ENCODE data around the gene NIM1K. TPM values are rescaled to one million over a fixed set of nuclear protein-coding genes. Genes with fewer than 3 reads are reported as not detected.

The NIM1K gene
- total and polyA plus RNA-seq, 2 donors (not counting 1 experiment from before 2014, with no cell fraction given) = 0.13 to 0.32 TPM

GRCh38 chr5:43315263-43315662 lies 123.2 kb downstream of the NIM1K start:
- Mint-ChIP-seq H3K4me1 (peaks cover 29% of the 10 kb centered on the region), H3K27me3 (no peaks in the 10 kb centered on the region), H3K4me3 (no peak overlapping the region), H3K9me3 (ENCODE audit: insufficient read depth) (no peaks in the 10 kb centered on the region), H3K27ac (no peak overlapping the region)
- Histone ChIP-seq H4K20me1 (ENCODE audit: control insufficient read depth, insufficient read depth, low read length, poor library complexity, severe bottlenecking) (peaks cover 20% of the 10 kb centered on the region), H3K4me3 (ENCODE audit: control extremely low read depth in 1 of 5, extremely low read depth in 1 of 5, insufficient read depth in 1 of 5, low read depth in 2 of 5, low read length in 4 of 5) (no peak overlapping the region), H3K4me2 (replicated peaks; ENCODE audit: low read depth, low read length, poor library complexity, severe bottlenecking) (no peak overlapping the region), H3K79me2 (ENCODE audit: control insufficient read depth, insufficient read depth, low read length) (peaks cover 23% of the 10 kb centered on the region), H3K9me3 (ENCODE audit: control extremely low read depth in 1 of 3, control insufficient read depth in 2 of 3, insufficient read depth in 1 of 3, low read length in 2 of 3) (no peaks in the 10 kb centered on the region), H3K27ac (ENCODE audit: low read length in 2 of 2) (no peak overlapping the region), H3K9ac (ENCODE audit: low read length) (no peak overlapping the region), H2AFZ (ENCODE audit: insufficient read depth, low read depth, low read length, poor library complexity, severe bottlenecking) (no peak overlapping the region), H3K36me3 (replicated peaks in 1 of 2; ENCODE audit: control extremely low read depth in 1 of 2, control insufficient read depth in 1 of 2, extremely low read depth in 1 of 2, insufficient read depth in 2 of 2, low read length in 1 of 2) (no peaks in the 10 kb centered on the region), H3K27me3 (replicated peaks in 1 of 4; ENCODE audit: control extremely low read depth in 1 of 4, control insufficient read depth in 3 of 4, insufficient read depth in 4 of 4, low read length in 3 of 4) (no peaks in the 10 kb centered on the region), H3K4me1 (ENCODE audit: control insufficient read depth in 2 of 2, insufficient read depth in 2 of 2, low read length in 2 of 2) (peaks cover 18 to 21% of the 10 kb centered on the region in 2 donors)
- 71% methylated on average over 7 of the region's 8 CpGs for WGBS (ENCODE audit: insufficient coverage)
- TF ChIP-seq EZH2 (IDR thresholded peaks at IDR 0.05; ENCODE audit: borderline replicate concordance, insufficient read depth, low read depth, low read length, poor library complexity, severe bottlenecking) = no peak
- no peak for TF ChIP-seq CTCF (IDR thresholded peaks at IDR 0.05)
- ChIA-PET CTCF (no interaction called here), POLR2A (no interaction called here)
- intact Hi-C loops (cut with micrococcal nuclease) = no loop called here
- DNase-seq = no peak
- ATAC-seq (ENCODE audit: low read depth) = no peak

- H3K9me3 Mint-ChIP-seq (ENCODE audit: insufficient read depth) = no peaks in the 10 kb centered on the region
- ChIA-PET CTCF (no interaction called here), POLR2A (no interaction called here)
- H3K9me3 ChIP-seq (ENCODE audit: control extremely low read depth in 1 of 3, control insufficient read depth in 2 of 3, insufficient read depth in 1 of 3, low read length in 2 of 3) = no peaks in the 10 kb centered on the region
- peaks cover 27% of the 10 kb centered on the region for H3K4me1 Mint-ChIP-seq
- no peak for ATAC-seq (ENCODE audit: low read depth)
- H3K4me3 ChIP-seq (ENCODE audit: control extremely low read depth in 1 of 5, extremely low read depth in 1 of 5, insufficient read depth in 1 of 5, low read depth in 2 of 5, low read length in 4 of 5) = no peak overlapping the region
- no peak overlapping the region for H2AFZ ChIP-seq (ENCODE audit: insufficient read depth, low read depth, low read length, poor library complexity, severe bottlenecking)
- TF ChIP-seq CTCF (IDR thresholded peaks at IDR 0.05) (no peak), EZH2 (IDR thresholded peaks at IDR 0.05; ENCODE audit: borderline replicate concordance, insufficient read depth, low read depth, low read length, poor library complexity, severe bottlenecking) (no peak)
- no peaks in the 10 kb centered on the region for H3K36me3 ChIP-seq (replicated peaks in 1 of 2; ENCODE audit: control extremely low read depth in 1 of 2, control insufficient read depth in 1 of 2, extremely low read depth in 1 of 2, insufficient read depth in 2 of 2, low read length in 1 of 2)
- H3K4me1 ChIP-seq (ENCODE audit: control insufficient read depth in 2 of 2, insufficient read depth in 2 of 2, low read length in 2 of 2) = peaks cover 18 to 20% of the 10 kb centered on the region in 2 donors
- H3K27ac Mint-ChIP-seq = no peak overlapping the region
- WGBS (ENCODE audit: insufficient coverage) = no CpG with 5 or more reads among the region's 3 CpGs
- H4K20me1 ChIP-seq (ENCODE audit: control insufficient read depth, insufficient read depth, low read length, poor library complexity, severe bottlenecking) = peaks cover 18% of the 10 kb centered on the region
- no peak overlapping the region for H3K27ac ChIP-seq (ENCODE audit: low read length in 2 of 2)
- no peaks in the 10 kb centered on the region for H3K27me3 Mint-ChIP-seq
- peaks cover 19% of the 10 kb centered on the region for H3K79me2 ChIP-seq (ENCODE audit: control insufficient read depth, insufficient read depth, low read length)
- H3K4me3 Mint-ChIP-seq = no peak overlapping the region
- no peak overlapping the region for H3K9ac ChIP-seq (ENCODE audit: low read length)
- no peak for DNase-seq
- no peak overlapping the region for H3K4me2 ChIP-seq (replicated peaks; ENCODE audit: low read depth, low read length, poor library complexity, severe bottlenecking)
- no peaks in the 10 kb centered on the region for H3K27me3 ChIP-seq (replicated peaks in 1 of 4; ENCODE audit: control extremely low read depth in 1 of 4, control insufficient read depth in 3 of 4, insufficient read depth in 4 of 4, low read length in 3 of 4)
- intact Hi-C loops (cut with micrococcal nuclease) = no loop called here
Observed at GRCh38 chr5:43315682-43316081, 123.7 kb downstream of the NIM1K start.
